ENCODE data around the gene VTN. TPM values are rescaled to one million over a fixed set of nuclear protein-coding genes. Genes with fewer than 3 reads are reported as not detected.

VTN gene
- total and polyA plus RNA-seq, 2 donors (not counting 1 experiment from before 2014, with no cell fraction given), result 0.34 to 0.36 TPM

DNA sequence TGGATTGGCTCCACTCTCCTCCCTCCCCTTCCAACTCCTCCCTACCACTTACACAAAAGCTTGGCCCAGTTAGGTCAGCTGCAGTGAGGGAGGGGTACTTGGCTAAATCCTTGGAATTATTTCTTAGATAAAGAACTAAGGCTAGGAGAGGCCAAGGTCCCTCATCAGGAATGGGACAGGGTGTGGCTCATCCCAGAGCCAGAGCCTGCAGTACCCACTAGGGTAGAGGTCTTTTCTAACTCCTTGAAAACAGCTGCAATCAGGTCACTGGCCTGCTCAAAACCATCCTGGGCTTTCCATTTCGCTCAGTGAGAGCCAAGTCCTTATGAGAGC is 37.8 kb upstream of the VTN start:
- H3K27ac ChIP-seq (ENCODE audit: low read length in 2 of 2), result no peak overlapping the region
- H3K27me3 ChIP-seq (replicated peaks in 1 of 4; ENCODE audit: control extremely low read depth in 1 of 4, control insufficient read depth in 3 of 4, insufficient read depth in 4 of 4, low read length in 3 of 4), result no peaks in the 10 kb centered on the region
- no peaks in the 10 kb centered on the region for H4K20me1 ChIP-seq (ENCODE audit: control insufficient read depth, insufficient read depth, low read length, poor library complexity, severe bottlenecking)
- H3K27me3 Mint-ChIP-seq, result peaks cover 7% of the 10 kb centered on the region
- H3K4me1 Mint-ChIP-seq, result peaks cover 10% of the 10 kb centered on the region
- H3K27ac Mint-ChIP-seq, result no peak overlapping the region
- H3K4me1 ChIP-seq (ENCODE audit: control insufficient read depth in 2 of 2, insufficient read depth in 2 of 2, low read length in 2 of 2), result peaks cover 8 to 12% of the 10 kb centered on the region in 2 donors
- intact Hi-C loops (cut with micrococcal nuclease), result loop anchor here (5.0 kb wide), 1 partner anchor 36 kb away; the partner anchor contains the start of genes SARM1 and VTN
- no peak for DNase-seq
- POLR2A ChIA-PET, result no interaction called here
- no peaks in the 10 kb centered on the region for H3K9me3 Mint-ChIP-seq (ENCODE audit: insufficient read depth)
- TF ChIP-seq, protein P1, sequence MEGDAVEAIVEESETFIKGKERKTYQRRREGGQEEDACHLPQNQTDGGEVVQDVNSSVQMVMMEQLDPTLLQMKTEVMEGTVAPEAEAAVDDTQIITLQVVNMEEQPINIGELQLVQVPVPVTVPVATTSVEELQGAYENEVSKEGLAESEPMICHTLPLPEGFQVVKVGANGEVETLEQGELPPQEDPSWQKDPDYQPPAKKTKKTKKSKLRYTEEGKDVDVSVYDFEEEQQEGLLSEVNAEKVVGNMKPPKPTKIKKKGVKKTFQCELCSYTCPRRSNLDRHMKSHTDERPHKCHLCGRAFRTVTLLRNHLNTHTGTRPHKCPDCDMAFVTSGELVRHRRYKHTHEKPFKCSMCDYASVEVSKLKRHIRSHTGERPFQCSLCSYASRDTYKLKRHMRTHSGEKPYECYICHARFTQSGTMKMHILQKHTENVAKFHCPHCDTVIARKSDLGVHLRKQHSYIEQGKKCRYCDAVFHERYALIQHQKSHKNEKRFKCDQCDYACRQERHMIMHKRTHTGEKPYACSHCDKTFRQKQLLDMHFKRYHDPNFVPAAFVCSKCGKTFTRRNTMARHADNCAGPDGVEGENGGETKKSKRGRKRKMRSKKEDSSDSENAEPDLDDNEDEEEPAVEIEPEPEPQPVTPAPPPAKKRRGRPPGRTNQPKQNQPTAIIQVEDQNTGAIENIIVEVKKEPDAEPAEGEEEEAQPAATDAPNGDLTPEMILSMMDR (IDR thresholded peaks at IDR 0.05), result no peak
- TF ChIP-seq EZH2 (IDR thresholded peaks at IDR 0.05; ENCODE audit: borderline replicate concordance, insufficient read depth, low read depth, low read length, poor library complexity, severe bottlenecking), result no peak
- no peaks in the 10 kb centered on the region for H3K79me2 ChIP-seq (ENCODE audit: control insufficient read depth, insufficient read depth, low read length)
- H3K9me3 ChIP-seq (ENCODE audit: control extremely low read depth in 1 of 3, control insufficient read depth in 2 of 3, insufficient read depth in 1 of 3, low read length in 2 of 3), result peaks cover 0 to 4% (median 0%) of the 10 kb centered on the region in 3 donors
- 93% methylated on average over 1 of the region's 1 CpG for WGBS (ENCODE audit: insufficient coverage)
- H3K4me3 ChIP-seq (ENCODE audit: control extremely low read depth in 1 of 5, extremely low read depth in 1 of 5, insufficient read depth in 1 of 5, low read depth in 2 of 5, low read length in 4 of 5), result no peak overlapping the region
- no peaks in the 10 kb centered on the region for H3K36me3 ChIP-seq (replicated peaks in 1 of 2; ENCODE audit: control extremely low read depth in 1 of 2, control insufficient read depth in 1 of 2, extremely low read depth in 1 of 2, insufficient read depth in 2 of 2, low read length in 1 of 2)
- no peak for ATAC-seq (ENCODE audit: low read depth)
- CTCF ChIA-PET, result interaction anchor here (2.1 kb wide), 1 partner anchor 9 kb away, joined by 12 read pairs; no protein-coding TSS in a partner anchor
- H3K4me2 ChIP-seq (replicated peaks; ENCODE audit: low read depth, low read length, poor library complexity, severe bottlenecking), result no peak overlapping the region
- no peak overlapping the region for H2AFZ ChIP-seq (ENCODE audit: insufficient read depth, low read depth, low read length, poor library complexity, severe bottlenecking)
- no peak overlapping the region for H3K4me3 Mint-ChIP-seq
- no peak overlapping the region for H3K9ac ChIP-seq (ENCODE audit: low read length)

DNA sequence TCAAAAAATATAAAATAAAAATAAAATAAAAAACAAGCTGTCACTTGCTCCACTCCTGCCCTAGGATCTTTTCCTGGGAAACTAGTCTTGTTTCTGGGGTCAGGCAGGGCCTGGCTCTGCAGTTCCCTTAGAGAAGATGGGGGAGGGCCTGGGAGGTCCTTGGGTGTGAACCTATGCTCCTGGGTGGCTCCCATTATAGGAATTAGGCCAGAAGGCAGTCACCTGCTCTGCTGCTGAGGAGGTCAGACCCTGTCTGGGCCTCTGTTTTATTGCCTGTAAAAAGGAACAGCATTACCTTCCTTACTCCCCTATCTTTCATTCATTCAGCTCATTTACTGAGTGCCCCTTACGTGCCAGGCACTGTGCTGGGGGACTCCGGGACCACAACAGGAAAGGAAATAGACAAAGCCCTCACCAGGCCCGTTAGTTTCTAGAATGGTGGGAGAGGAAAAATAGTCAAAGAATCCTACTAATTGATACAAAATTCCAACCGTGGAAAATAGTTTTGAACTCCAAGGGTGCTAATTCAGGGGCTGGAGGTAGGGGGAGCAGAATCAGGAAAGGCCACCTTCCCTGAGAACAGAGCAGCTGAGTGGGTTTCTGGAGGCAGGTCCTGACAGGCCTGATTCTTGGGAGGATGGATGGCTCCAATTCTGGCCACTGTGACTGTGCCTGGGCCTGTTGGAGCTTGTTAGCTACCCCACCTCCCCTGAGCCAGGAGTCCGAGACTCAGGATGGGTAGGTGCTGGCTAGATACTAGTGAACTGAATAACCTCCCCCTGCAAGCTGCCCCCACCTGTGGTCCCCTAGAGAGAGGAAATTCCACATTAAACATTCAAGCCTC is 37.2 kb upstream of the VTN start:
- DNase-seq (no peak), ATAC-seq (ENCODE audit: low read depth) (no peak)
- peaks cover 7% of the 10 kb centered on the region for H3K27me3 Mint-ChIP-seq
- no peaks in the 10 kb centered on the region for H3K36me3 ChIP-seq (replicated peaks in 1 of 2; ENCODE audit: control extremely low read depth in 1 of 2, control insufficient read depth in 1 of 2, extremely low read depth in 1 of 2, insufficient read depth in 2 of 2, low read length in 1 of 2)
- TF ChIP-seq EZH2 (IDR thresholded peaks at IDR 0.05; ENCODE audit: borderline replicate concordance, insufficient read depth, low read depth, low read length, poor library complexity, severe bottlenecking), result no peak
- TF ChIP-seq, protein P1 (IDR thresholded peaks at IDR 0.05), result no peak
- peaks cover 0 to 4% (median 0%) of the 10 kb centered on the region in 3 donors for H3K9me3 ChIP-seq (ENCODE audit: control extremely low read depth in 1 of 3, control insufficient read depth in 2 of 3, insufficient read depth in 1 of 3, low read length in 2 of 3)
- CTCF ChIA-PET, result interaction anchor here (2.1 kb wide), 1 partner anchor 9 kb away, joined by 12 read pairs; no protein-coding TSS in a partner anchor
- intact Hi-C loops (cut with micrococcal nuclease), result loop anchor here (5.0 kb wide), 1 partner anchor 35 kb away; the partner anchor contains the start of genes SARM1 and VTN
- no peak overlapping the region for H2AFZ ChIP-seq (ENCODE audit: insufficient read depth, low read depth, low read length, poor library complexity, severe bottlenecking)
- no peak overlapping the region for H3K4me2 ChIP-seq (replicated peaks; ENCODE audit: low read depth, low read length, poor library complexity, severe bottlenecking)
- H3K27ac Mint-ChIP-seq, result no peak overlapping the region
- peaks cover 10% of the 10 kb centered on the region for H3K4me1 Mint-ChIP-seq
- no peaks in the 10 kb centered on the region for H3K9me3 Mint-ChIP-seq (ENCODE audit: insufficient read depth)
- no peaks in the 10 kb centered on the region for H3K27me3 ChIP-seq (replicated peaks in 1 of 4; ENCODE audit: control extremely low read depth in 1 of 4, control insufficient read depth in 3 of 4, insufficient read depth in 4 of 4, low read length in 3 of 4)
- H4K20me1 ChIP-seq (ENCODE audit: control insufficient read depth, insufficient read depth, low read length, poor library complexity, severe bottlenecking), result no peaks in the 10 kb centered on the region
- H3K4me1 ChIP-seq (ENCODE audit: control insufficient read depth in 2 of 2, insufficient read depth in 2 of 2, low read length in 2 of 2), result peaks cover 8 to 12% of the 10 kb centered on the region in 2 donors
- H3K4me3 ChIP-seq (ENCODE audit: control extremely low read depth in 1 of 5, extremely low read depth in 1 of 5, insufficient read depth in 1 of 5, low read depth in 2 of 5, low read length in 4 of 5), result no peak overlapping the region
- H3K27ac ChIP-seq (ENCODE audit: low read length in 2 of 2), result no peak overlapping the region
- H3K79me2 ChIP-seq (ENCODE audit: control insufficient read depth, insufficient read depth, low read length), result no peaks in the 10 kb centered on the region
- no peak overlapping the region for H3K9ac ChIP-seq (ENCODE audit: low read length)
- POLR2A ChIA-PET, result no interaction called here
- peak overlapping the region; percentile 3 for H3K4me3 Mint-ChIP-seq
- no CpG with 5 or more reads among the region's 5 CpGs for WGBS (ENCODE audit: insufficient coverage)
